Measurements from ENCODE around the gene MITF. TPM values are rescaled to one million over a fixed set of nuclear protein-coding genes. Genes with fewer than 3 reads are reported as not detected.
A peak's percentile ranks its signal among the peaks of the same experiment; 100 is the strongest.
"Not testable (repeated sequence)": the region's sequence is repeated elsewhere in the genome, so short reads cannot be mapped to it uniquely, and the experiment has no call there.

Gene MITF
- total and polyA plus RNA-seq, 12 donors: 15.1 to 101 (median 81.7) TPM

DNA sequence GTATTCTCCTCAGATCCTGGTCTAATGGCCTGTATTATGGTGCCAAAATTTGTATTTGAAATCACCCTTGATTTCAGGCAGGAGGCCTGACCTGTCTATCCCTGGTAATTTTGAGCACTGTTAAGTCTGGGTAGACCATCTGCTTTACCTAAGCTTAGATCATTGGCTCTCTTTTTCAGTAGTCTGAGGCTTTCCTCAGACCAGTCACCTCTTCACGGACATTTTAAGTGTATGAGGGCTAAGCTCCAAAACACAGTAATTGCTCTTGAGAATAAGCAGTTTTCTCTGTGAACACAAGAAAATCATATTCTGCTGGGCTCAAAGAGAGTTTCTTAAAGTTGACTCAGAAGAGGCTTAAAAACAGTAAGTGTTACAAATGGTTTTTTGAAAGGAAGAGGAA lies 168.3 kb downstream of the MITF start:
- H3K4me3 ChIP-seq: no peak overlapping the region
- no peaks in the 10 kb centered on the region for H3K36me3 ChIP-seq
- H3K4me1 ChIP-seq: peaks cover 0 to 42% (median 12%) of the 10 kb centered on the region in 9 donors
- intact Hi-C loops (cut with DNase I): no loop called here
- 41 to 45% methylated on average over 1 of the region's 1 CpG for WGBS, 2 donors
- DNase-seq (no peak), ATAC-seq (no peak)
- H3K9me3 ChIP-seq: peaks cover 0 to 6% (median 0%) of the 10 kb centered on the region in 11 donors
- H3K27ac ChIP-seq: no peak overlapping the region
- no peaks in the 10 kb centered on the region for H3K27me3 ChIP-seq
- TF ChIP-seq, protein P1, sequence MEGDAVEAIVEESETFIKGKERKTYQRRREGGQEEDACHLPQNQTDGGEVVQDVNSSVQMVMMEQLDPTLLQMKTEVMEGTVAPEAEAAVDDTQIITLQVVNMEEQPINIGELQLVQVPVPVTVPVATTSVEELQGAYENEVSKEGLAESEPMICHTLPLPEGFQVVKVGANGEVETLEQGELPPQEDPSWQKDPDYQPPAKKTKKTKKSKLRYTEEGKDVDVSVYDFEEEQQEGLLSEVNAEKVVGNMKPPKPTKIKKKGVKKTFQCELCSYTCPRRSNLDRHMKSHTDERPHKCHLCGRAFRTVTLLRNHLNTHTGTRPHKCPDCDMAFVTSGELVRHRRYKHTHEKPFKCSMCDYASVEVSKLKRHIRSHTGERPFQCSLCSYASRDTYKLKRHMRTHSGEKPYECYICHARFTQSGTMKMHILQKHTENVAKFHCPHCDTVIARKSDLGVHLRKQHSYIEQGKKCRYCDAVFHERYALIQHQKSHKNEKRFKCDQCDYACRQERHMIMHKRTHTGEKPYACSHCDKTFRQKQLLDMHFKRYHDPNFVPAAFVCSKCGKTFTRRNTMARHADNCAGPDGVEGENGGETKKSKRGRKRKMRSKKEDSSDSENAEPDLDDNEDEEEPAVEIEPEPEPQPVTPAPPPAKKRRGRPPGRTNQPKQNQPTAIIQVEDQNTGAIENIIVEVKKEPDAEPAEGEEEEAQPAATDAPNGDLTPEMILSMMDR (IDR thresholded peaks at IDR 0.05): no peak

GRCh38 chr3:69909859-69910258 lies 170.6 kb downstream of the MITF start:
- ATAC-seq; intact Hi-C loops (cut with DNase I); H3K27me3 ChIP-seq; DNase-seq; H3K36me3 ChIP-seq; H3K4me3 ChIP-seq; H3K27ac ChIP-seq; H3K9me3 ChIP-seq: not testable (repeated sequence)
- peaks cover 0 to 41% (median 14%) of the 10 kb centered on the region in 9 donors for H3K4me1 ChIP-seq

GRCh38 chr3:69913422-69913821 lies 174.2 kb downstream of the MITF start:
- TF ChIP-seq, protein P1 (IDR thresholded peaks at IDR 0.05): no peak
- Histone ChIP-seq H3K36me3 (peaks cover 0 to 5% (median 0%) of the 10 kb centered on the region in 9 donors), H3K27ac (no peak overlapping the region), H3K9me3 (peaks cover 0 to 13% (median 4%) of the 10 kb centered on the region in 11 donors), H3K4me1 (peaks cover 0 to 18% (median 7%) of the 10 kb centered on the region in 9 donors), H3K27me3 (no peaks in the 10 kb centered on the region), H3K4me3 (no peak overlapping the region)
- intact Hi-C loops (cut with DNase I): no loop called here
- 56 to 78% methylated on average over 3 of the region's 3 CpGs for WGBS, 2 donors
- DNase-seq (no peak), ATAC-seq (peak in 1 of 8 donors; percentile 22)

GRCh38 chr3:69914395-69914794 lies 175.1 kb downstream of the MITF start:
- 60 to 76% methylated on average over 4 of the region's 4 CpGs for WGBS, 2 donors
- peak in 6 of 8 donors; percentile 31 to 89 (median 82) for ATAC-seq
- Histone ChIP-seq H3K27ac (no peak overlapping the region), H3K27me3 (no peaks in the 10 kb centered on the region), H3K4me1 (peaks cover 0 to 13% (median 0%) of the 10 kb centered on the region in 9 donors), H3K9me3 (peaks cover 0 to 13% (median 4%) of the 10 kb centered on the region in 11 donors), H3K36me3 (peaks cover 0 to 5% (median 0%) of the 10 kb centered on the region in 9 donors), H3K4me3 (no peak overlapping the region)
- DNase-seq: no peak
- TF ChIP-seq, protein P1 (IDR thresholded peaks at IDR 0.05): no peak
- intact Hi-C loops (cut with DNase I): no loop called here

GRCh38 chr3:69915726-69916125 lies 176.5 kb downstream of the MITF start:
- no peaks in the 10 kb centered on the region for H3K27me3 ChIP-seq
- peaks cover 0 to 5% (median 0%) of the 10 kb centered on the region in 9 donors for H3K36me3 ChIP-seq
- no peak overlapping the region for H3K4me3 ChIP-seq
- intact Hi-C loops (cut with DNase I): no loop called here
- peaks cover 0 to 10% (median 4%) of the 10 kb centered on the region in 11 donors for H3K9me3 ChIP-seq
- H3K4me1 ChIP-seq: peaks cover 0 to 13% (median 0%) of the 10 kb centered on the region in 9 donors
- no peak for ATAC-seq
- no peak overlapping the region for H3K27ac ChIP-seq
- TF ChIP-seq, protein P1 (IDR thresholded peaks at IDR 0.05): no peak
- no peak for DNase-seq
